Measurements from ENCODE around the gene CELA2B. TPM values are rescaled to one million over a fixed set of nuclear protein-coding genes. Genes with fewer than 3 reads are reported as not detected.
"Not testable (repeated sequence)": the region's sequence is repeated elsewhere in the genome, so short reads cannot be mapped to it uniquely, and the experiment has no call there.

CELA2B gene
- total and polyA plus RNA-seq, 7 donors, result 0.36 TPM; not detected in 6

DNA sequence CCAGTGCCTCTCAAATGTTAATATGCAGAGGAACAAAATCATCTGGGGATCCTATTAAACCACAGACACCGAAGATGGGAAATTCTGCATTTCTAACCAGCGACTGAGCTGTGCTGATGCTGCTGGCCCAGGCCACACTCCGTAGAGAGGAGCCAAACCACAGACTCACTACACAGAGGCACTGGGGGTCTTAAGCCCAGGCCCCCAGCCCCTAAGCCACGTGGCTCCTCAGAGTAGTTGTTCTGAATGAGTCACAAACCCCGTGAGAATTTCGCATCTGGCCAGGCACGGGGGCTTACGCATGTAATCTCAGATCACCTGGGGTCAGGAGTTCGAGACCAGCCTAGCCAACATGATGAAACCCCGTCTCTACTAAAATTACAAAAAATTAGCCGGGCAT lies 22.2 kb upstream of the CELA2B start:
- intact Hi-C loops (cut with DNase I), result no loop called here
- Histone ChIP-seq H3K4me3 (no peak overlapping the region), H3K27ac (no peak overlapping the region), H3K36me3 (ENCODE audit: insufficient read depth in 1 of 2, low read depth in 1 of 2) (no peaks in the 10 kb centered on the region), H3K9me3 (no peaks in the 10 kb centered on the region), H3K4me1 (no peaks in the 10 kb centered on the region), H3K27me3 (ENCODE audit: insufficient read depth in 3 of 3, low read length in 2 of 3) (peaks cover 0 to 2% (median 0%) of the 10 kb centered on the region in 3 donors)
- WGBS, 3 donors, result 73 to 84% (median 74%) methylated on average over 11 of the region's 11 CpGs
- TF ChIP-seq, protein P1, sequence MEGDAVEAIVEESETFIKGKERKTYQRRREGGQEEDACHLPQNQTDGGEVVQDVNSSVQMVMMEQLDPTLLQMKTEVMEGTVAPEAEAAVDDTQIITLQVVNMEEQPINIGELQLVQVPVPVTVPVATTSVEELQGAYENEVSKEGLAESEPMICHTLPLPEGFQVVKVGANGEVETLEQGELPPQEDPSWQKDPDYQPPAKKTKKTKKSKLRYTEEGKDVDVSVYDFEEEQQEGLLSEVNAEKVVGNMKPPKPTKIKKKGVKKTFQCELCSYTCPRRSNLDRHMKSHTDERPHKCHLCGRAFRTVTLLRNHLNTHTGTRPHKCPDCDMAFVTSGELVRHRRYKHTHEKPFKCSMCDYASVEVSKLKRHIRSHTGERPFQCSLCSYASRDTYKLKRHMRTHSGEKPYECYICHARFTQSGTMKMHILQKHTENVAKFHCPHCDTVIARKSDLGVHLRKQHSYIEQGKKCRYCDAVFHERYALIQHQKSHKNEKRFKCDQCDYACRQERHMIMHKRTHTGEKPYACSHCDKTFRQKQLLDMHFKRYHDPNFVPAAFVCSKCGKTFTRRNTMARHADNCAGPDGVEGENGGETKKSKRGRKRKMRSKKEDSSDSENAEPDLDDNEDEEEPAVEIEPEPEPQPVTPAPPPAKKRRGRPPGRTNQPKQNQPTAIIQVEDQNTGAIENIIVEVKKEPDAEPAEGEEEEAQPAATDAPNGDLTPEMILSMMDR (IDR thresholded peaks at IDR 0.05), result no peak
- DNase-seq (no peak), ATAC-seq (no peak)

DNA sequence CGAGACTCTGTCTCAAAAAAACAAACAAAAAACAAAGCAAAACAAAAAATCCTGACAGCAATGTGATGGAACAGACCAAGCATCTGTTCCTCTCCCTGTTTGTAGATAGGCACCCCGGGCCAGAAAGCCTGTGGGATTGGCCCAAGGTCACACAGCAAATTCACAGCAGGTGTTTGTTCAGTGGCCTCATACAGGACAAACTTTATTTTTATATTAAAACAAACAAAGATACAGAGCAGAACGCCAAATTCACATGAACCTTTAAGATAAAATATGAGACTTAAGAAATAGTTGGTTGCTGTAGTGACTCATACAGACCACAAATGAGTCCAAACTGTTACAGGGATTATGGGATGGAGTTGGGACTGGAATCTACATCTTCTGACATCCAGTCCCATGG lies 21.6 kb upstream of the CELA2B start:
- 57 to 72% (median 64%) methylated on average over 3 of the region's 3 CpGs for WGBS, 3 donors
- no peak for ATAC-seq
- no peak overlapping the region for H3K27ac ChIP-seq
- DNase-seq, result no peak
- intact Hi-C loops (cut with DNase I), result no loop called here
- H3K27me3 ChIP-seq (ENCODE audit: insufficient read depth in 3 of 3, low read length in 2 of 3), result peaks cover 0 to 2% (median 0%) of the 10 kb centered on the region in 3 donors
- no peaks in the 10 kb centered on the region for H3K9me3 ChIP-seq
- no peaks in the 10 kb centered on the region for H3K4me1 ChIP-seq
- no peaks in the 10 kb centered on the region for H3K36me3 ChIP-seq (ENCODE audit: insufficient read depth in 1 of 2, low read depth in 1 of 2)
- TF ChIP-seq, protein P1 (IDR thresholded peaks at IDR 0.05), result no peak
- no peak overlapping the region for H3K4me3 ChIP-seq

DNA sequence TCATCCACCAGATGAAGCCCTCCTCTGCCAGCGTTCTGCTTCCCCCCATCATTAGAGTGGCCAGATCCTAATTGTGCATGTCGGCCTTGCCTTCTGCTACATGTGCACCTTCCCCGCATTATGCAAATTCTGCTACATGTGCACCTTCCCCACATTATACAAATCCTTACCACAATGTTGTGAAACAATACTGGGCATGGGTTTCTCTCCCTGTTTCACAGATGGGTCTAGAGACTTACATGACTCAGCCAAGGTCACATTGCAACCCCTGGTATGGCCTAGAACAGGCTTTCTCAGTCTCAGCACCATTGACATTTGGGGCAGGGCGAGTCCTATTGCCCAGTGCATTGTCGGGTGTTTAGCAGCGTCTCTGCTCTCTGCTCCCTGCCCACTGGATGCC lies 20.4 kb upstream of the CELA2B start:
- Histone ChIP-seq H3K27ac (no peak overlapping the region), H3K4me1 (no peaks in the 10 kb centered on the region), H3K4me3 (no peak overlapping the region), H3K27me3 (ENCODE audit: insufficient read depth in 3 of 3, low read length in 2 of 3) (peaks cover 0 to 2% (median 0%) of the 10 kb centered on the region in 3 donors), H3K9me3 (no peaks in the 10 kb centered on the region), H3K36me3 (ENCODE audit: insufficient read depth in 1 of 2, low read depth in 1 of 2) (no peaks in the 10 kb centered on the region)
- WGBS, 3 donors, result 77 to 89% (median 83%) methylated on average over 5 to 6 of the region's 6 CpGs
- ATAC-seq (no peak), DNase-seq (no peak)
- intact Hi-C loops (cut with DNase I), result no loop called here
- TF ChIP-seq, protein P1 (IDR thresholded peaks at IDR 0.05), result no peak

DNA sequence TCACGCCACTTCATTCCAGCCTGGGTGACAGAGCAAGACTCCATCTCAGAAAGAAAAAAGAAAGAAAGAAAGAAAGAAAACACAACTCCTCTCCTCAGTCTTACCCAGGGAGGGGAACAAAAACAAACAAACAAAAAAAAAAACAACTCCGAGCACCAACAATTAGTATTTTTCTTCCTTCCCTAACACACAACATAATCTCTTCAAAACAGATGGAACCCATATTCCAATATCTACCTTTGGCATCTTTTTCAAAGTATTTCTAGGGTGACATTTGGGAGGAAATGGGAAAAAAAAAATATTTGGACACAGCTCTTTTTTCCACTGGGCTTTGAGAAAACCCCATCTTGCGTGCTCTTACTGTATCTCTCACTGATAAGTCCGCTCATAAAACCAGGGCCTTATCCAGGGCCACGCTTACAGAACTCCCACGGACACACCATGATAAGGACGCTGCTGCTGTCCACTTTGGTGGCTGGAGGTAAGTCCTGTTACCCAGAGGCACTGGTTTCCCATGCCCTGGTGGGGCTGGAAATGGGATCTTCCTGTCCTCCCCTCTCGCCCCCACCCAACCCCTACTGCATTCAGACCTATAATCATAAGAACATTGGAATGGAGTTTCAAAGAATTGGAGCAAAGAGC lies 19.5 kb upstream of the CELA2B start, which contains the start of gene CELA2A:
Gene CELA2A, plus strand, starts transcription at position 420 of the 642 bp plus-strand sequence. Its CDS starts 22 bp downstream, at position 442.
- H3K27ac ChIP-seq, result no peak within 1 kb of the TSS
- intact Hi-C loops (cut with DNase I), result no loop called here
- no peaks in the 10 kb centered on the region for H3K4me1 ChIP-seq
- DNase-seq (no peak), ATAC-seq (no peak)
- peaks cover 0 to 2% (median 0%) of the 10 kb centered on the region in 3 donors for H3K27me3 ChIP-seq (ENCODE audit: insufficient read depth in 3 of 3, low read length in 2 of 3)
- H3K36me3 ChIP-seq (ENCODE audit: insufficient read depth in 1 of 2, low read depth in 1 of 2), result no peaks in the 10 kb centered on the region
- TF ChIP-seq, protein P1 (IDR thresholded peaks at IDR 0.05), result no peak
- no peak within 1 kb of the TSS for H3K4me3 ChIP-seq
- 91 to 94% (median 91%) methylated on average over 8 of the region's 8 CpGs for WGBS, 3 donors
- no peaks in the 10 kb centered on the region for H3K9me3 ChIP-seq

DNA sequence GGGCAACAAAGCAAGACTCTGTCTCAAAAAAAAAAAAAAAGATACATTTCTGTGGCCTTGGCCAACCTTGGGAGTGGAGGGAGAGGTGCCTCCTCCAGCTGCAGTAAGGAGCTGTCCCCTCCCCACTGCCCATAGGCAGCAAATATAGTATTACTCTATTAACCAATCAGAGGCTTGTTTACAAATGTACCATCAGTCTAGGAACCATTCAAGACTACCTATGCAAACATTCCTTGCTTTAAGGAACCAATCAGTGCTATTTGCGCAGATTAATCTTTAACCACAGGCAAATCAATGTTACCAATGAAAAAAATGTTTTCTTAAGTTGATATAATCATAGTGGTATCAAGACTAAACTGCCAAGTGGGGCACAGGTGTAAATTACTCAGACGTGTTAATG lies 18.3 kb upstream of the CELA2B start:
- H3K36me3 ChIP-seq (ENCODE audit: insufficient read depth in 1 of 2, low read depth in 1 of 2), result no peaks in the 10 kb centered on the region
- TF ChIP-seq, protein P1 (IDR thresholded peaks at IDR 0.05), result no peak
- WGBS, 3 donors, result 81 to 87% (median 86%) methylated on average over 2 of the region's 2 CpGs
- peaks cover 0 to 2% (median 0%) of the 10 kb centered on the region in 3 donors for H3K27me3 ChIP-seq (ENCODE audit: insufficient read depth in 3 of 3, low read length in 2 of 3)
- intact Hi-C loops (cut with DNase I), result no loop called here
- no peaks in the 10 kb centered on the region for H3K4me1 ChIP-seq
- DNase-seq (no peak), ATAC-seq (no peak)
- H3K9me3 ChIP-seq, result no peaks in the 10 kb centered on the region
- H3K27ac ChIP-seq, result no peak overlapping the region
- H3K4me3 ChIP-seq, result no peak overlapping the region

DNA sequence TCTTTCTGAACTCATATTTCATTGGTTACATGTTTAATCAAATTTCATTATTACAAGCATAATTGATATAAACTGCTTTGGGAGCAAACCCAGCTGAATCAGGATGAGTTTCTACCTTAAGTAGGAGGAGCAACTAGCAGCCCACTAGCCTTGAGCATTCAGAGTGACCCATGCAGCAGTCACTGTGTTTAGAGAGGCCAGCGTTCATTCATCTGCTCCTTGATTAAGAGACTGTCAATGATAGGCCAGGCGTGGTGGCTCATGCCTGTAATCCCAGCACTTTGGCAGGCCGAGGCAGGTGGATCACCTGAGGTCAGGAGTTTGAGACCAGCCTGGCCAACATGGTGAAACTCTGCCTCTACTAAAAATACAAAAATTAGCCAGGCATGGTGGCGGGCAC lies 17.5 kb upstream of the CELA2B start:
- H3K36me3 ChIP-seq (ENCODE audit: insufficient read depth in 1 of 2, low read depth in 1 of 2); ATAC-seq; H3K9me3 ChIP-seq; H3K27ac ChIP-seq; H3K27me3 ChIP-seq (ENCODE audit: insufficient read depth in 3 of 3, low read length in 2 of 3); H3K4me3 ChIP-seq; H3K4me1 ChIP-seq; intact Hi-C loops (cut with DNase I); DNase-seq: not testable (repeated sequence)
- WGBS, 3 donors, result 81 to 89% (median 88%) methylated on average over 4 of the region's 4 CpGs
